ENCODE data around the gene MLH3.
A peak's percentile ranks its signal among the peaks of the same experiment; 100 is the strongest.
"Not testable (repeated sequence)": the region's sequence is repeated elsewhere in the genome, so short reads cannot be mapped to it uniquely, and the experiment has no call there.

Gene MLH3

DNA sequence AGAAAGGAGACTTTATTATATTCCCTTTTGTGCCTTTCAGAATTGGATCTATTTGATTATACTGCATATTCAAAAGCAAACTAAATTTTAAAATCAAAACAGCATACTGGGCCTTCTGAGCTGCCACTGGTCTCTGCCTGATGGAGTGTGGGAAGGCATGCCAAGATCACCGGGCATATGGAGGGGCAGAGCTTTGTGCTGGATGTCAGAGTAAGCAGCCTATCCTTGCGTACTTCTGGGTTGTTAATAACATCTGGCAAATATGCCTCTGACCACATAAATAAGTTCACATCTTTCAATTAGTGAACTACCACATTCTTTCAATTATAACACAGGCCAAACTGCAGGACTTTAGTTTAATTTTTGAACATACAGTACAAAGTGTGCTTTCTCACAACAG, 18.3 kb downstream of the MLH3 start:
- DNase-seq (ENCODE audit: low read depth in 2 of 3, low spot score in 1 of 3) = no peak

DNA sequence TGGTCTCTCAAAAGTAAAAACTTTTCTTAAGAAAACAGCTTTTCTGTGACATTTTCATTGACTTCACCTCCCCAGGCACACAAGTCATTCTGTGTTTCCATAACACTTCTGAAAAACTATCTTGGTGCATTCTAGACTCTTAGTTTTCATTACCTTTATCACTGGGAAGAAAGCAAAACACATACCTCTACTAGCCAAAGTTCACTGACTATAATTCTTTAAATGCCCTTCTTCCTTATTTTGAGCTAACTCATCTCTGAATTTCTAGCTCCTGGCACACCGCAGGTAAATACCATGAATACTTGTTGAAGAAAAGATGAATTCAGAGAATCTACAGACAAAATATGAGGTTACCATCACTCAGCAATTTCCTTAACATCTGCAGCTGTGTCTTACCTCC, 21.1 kb downstream of the MLH3 start:
- no peak for DNase-seq (ENCODE audit: low read depth in 2 of 3, low spot score in 1 of 3)

DNA sequence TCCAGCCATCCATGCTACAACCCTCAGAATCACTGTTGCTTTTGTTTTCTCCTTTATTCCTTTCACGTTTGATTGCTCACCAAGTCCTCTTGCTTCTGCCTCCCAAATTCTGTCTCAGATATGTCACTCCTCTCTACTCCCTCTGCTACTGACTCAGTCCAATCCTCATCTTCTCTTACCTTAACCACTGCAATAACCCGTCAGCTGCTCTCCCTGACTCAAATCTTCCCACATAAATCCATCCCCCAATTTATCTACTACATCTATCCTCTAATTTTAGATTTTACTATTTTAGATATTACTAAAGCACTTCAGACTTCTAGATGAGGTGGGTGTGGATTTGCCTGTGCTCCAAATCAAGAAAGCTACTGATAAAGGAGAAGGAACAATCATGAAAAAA, 25.4 kb downstream of the MLH3 start:
- no peak for DNase-seq (ENCODE audit: low read depth in 2 of 3, low spot score in 1 of 3)

DNA sequence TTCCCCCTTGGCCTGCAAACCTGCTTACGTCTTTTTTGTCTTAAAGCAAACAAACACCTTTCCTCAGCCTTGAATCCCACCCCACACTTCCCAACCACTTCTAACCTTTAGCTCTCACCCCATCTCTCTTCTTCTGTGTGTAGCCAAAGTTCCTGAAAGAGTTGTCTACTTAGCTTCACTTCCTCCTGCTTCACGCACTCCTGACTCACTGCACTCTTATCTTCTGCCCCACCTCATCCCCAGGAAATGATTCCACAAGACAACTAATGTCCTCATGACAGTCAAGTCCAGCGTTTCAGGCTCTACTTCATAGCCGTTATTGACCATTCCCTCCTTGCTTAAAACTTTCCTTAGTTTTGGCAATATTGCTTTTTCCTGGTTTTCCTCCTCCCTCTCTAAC, 26.2 kb downstream of the MLH3 start:
- no peak for DNase-seq (ENCODE audit: low read depth in 2 of 3, low spot score in 1 of 3)

DNA sequence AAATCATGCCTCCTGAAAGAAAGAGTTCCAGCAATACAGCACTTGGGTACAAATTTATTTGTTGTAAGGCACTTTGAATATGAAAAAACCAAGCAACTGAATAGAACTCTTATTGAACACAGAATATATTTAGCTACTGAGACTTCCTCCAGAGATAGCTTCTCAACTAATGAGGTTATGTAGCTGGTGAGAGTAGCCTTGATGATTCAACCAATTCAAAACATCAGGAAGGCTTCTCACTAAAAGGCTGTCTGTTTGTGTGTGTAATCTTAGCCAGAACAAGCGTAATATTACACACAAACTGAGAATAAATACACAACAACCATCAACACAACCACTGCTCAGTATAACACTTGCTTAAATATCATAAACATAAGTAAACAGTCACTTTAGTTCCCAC, 28.2 kb downstream of the MLH3 start:
- DNase-seq (ENCODE audit: low read depth in 2 of 3, low spot score in 1 of 3) = no peak

DNA sequence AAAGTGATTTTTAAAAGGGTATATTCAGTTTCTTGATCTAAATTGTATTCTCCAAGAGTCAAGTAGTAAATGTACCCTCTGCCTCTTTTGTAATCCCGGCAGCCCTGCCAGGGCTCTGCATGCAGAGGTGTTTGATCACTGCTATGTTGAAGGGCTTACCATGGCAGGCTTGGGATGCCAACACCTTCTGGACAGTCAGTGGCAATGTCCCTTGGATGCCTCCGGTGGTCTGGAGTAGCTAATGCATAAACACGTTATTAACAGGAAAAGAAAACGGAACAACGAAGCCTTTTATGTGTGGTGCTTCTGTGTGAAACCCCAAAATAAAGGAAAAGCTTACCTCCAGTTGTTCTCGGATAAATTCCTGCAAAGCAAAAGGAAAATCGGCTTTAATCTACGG, 28.6 kb downstream of the MLH3 start:
- no peak for DNase-seq (ENCODE audit: low read depth in 2 of 3, low spot score in 1 of 3)

DNA sequence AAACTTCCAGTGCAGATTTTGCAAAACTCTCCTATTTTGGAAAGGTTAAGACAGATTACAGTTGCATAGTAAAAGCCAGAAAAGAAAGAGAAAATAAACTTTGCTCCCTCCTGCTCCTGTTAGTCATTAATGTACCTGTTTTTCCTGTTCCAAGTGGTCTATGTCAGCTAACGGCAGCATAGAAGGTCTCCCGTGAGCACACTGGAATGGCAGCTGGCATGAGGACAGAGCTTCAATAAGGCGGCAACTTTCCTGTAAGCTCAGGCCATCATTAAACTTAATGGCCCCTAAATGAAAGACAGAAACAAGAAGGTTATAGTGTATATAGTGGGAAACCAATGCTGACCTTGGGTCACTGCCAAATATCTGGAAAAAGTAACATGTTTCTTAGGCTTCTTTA, 32.6 kb downstream of the MLH3 start:
- DNase-seq (ENCODE audit: low read depth in 2 of 3, low spot score in 1 of 3) = no peak

DNA sequence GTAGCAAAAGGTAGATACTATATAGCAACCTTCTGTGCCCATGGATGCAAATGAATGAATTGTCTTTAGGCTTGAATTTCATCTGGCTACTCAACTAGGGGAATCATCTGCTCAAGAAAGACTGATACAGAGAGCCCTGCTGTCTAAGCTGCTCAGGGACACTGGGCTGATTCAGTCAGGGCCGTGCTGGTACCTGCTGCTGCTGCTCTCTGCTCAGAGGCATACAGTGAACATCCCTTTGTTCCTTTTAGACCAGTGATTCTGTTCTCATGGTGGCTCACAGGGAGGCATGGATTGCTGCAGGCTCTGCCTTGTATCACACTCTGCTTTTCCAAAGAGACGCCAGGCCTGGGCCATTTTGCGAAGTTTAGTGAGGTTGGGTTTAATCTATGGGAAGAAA, 34.5 kb downstream of the MLH3 start:
- DNase-seq (ENCODE audit: low read depth in 2 of 3, low spot score in 1 of 3) = no peak

DNA sequence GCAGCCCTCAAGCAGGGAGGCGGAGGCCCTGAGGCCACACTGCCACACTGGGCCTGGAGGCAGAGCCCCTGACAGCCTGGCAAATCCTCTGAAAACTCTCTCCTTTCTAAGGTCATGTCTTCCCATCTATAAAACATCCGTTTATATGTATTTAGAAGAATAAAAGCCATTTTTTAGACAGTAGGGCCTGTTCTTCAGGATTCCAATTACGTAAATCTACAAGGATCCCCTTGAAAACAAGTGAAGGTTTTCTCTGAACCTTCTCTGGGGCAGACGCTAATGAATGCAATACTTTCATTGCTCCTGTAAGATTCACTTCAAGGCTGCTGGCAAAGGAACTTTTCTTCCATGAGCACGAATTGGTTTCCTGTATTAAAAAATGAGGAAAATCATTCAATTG, 35.8 kb downstream of the MLH3 start:
- DNase-seq (ENCODE audit: low read depth in 2 of 3, low spot score in 1 of 3) = no peak

DNA sequence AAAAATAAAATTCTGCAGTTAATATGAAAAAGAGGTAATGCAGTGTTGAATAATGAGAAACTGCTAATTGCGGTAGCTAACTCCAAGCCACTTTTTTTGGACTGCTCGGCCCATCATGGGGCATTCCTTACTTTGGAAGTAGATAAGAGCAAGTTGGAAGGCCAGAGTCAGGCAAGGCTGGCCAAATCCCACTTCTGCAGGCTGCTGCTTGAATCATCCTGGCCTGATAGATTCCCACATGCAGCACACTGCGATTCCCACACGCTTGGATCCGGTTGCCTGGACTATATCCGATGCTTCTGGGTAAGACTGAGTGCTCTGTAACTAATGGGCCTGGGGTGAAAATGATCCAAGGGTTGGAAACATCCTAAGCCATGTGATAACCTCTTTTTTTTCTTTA, 38.0 kb downstream of the MLH3 start:
- DNase-seq (ENCODE audit: low read depth in 2 of 3, low spot score in 1 of 3) = no peak

DNA sequence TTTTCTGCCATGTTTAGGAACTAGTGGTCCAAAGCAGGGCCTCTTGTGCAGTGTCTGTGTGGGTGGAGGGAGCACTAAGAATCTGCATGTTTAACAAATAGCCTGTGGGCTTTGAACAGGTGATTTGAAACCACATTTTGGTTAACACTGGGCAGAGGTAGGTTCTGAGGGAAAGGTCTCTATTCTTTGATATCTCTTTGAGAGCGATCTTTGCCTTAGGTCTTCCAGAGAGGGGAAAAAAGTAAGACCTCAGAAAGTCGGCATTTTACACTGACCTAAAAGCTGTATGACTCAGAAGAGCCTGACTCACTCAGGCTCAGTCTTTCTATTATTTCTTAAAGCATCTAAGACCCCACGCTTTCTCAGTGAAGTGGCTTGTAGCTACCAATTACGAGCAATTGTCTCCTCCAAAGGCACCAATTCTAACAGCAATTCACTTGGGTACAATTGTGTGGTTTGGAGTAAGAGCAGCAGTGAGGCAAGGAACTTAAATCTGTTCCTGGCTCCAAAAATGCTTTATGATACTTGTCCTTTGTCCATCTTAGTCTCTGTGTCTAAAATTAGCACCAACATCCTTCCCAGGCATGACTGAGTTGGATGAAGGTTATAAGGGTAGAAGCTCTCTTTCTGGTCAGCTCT, 39.8 kb downstream of the MLH3 start:
- peak in 1 of 3 donors; percentile 22 for DNase-seq (ENCODE audit: low read depth in 2 of 3, low spot score in 1 of 3)

DNA sequence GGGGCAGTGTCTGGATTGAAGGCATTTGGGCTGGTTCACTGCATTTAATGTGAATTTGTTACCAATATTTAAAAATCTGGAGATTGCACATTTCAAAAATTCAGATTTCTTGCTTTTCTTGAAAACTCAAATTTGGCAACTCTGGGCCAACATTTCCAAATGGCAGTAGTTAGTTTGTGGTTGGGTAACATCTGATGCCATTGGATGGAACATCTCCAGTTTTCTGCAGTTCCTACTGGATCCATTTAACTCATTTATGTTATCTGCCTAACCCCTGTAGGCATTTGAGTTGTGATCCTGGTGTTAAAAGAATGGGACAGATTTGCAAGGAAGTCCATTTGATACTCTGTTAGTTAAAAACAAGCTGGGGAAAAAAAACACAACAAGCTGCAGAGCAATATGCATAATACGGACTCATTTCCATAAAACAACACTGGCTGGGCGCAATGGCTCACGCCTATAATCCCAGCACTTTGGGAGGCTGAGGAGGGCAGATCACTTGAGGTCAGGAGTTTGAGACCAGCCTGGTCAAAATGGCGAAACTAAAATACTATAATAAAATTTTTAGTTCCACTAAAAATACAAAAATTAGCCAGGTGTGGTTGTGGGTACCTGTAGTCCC, 40.7 kb downstream of the MLH3 start:
- DNase-seq (ENCODE audit: low read depth in 2 of 3, low spot score in 1 of 3) = no peak

DNA sequence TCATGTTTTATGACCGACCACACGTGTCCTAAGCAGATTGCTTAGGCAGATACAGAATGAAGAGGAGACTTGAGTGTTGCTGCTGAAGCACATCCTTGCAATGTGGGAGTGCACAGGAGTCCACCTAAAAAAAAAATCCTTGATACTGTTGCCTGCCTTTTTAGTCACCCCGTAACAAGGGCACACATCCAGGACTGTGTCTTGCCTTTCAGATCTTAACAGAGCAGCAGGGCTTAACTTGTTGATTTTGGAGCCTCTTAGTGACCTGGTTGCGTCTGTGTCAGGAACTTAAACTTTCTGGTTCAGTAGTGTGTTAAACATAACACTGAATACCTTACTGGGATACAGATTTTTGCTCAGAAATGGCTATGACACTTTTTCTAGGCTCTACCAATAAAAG, 42.1 kb downstream of the MLH3 start:
- no peak for DNase-seq (ENCODE audit: low read depth in 2 of 3, low spot score in 1 of 3)

DNA sequence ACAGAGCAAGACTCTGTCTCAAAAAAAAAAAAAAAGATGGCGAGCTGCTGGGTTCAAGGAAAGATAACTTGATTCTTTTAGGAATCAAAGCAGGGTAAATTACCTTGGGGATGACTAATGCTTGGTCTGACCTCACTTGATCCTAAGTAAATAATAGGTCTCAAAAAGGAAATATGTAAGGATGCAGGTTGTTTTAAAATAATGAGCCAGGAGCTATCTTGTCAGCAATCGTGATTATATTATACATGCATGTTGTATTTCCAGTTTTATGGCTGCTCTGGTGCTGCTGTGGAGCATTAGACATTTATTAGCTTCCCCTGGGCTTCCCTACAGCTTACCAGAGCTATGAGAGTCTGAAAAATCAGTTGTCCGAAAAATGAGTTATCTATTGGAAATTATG, 45.9 kb downstream of the MLH3 start:
- no peak for DNase-seq (ENCODE audit: low read depth in 2 of 3, low spot score in 1 of 3)

DNA sequence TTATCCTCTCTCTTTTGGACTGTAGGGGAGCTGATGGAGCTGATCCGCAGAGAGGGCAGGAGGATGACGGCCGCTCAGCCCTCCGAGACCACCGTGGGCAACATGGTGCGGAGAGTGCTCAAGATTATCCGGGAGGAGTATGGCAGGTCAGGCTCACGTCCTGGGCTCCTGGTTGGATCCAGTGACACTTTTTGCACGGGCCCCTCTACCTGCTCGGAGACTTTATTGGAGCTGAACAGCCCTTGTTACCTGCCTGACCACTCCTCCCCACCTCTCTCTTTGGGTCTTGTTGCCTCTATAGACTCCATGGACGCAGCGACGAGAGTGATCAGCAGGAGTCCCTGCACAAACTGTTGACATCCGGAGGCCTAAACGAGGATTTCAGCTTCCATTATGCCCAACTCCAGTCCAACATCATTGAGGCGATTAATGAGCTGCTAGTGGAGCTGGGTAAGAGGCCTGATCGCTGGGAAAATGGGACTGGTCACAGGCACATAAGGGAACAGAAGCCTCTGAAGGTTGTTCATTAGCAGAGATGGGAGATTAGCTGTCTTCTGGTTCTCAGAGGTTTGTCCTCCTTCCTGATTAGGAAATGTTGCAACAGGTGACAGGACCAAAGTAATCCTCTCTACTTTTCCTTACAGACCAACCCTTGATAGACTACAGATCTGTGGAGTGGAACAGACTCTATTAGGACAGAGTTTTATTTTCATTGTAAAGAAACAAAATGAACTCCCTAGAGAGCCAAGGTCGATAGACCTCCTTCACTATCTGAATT, 47.8 kb downstream of the MLH3 start:
- no peak for DNase-seq (ENCODE audit: low read depth in 2 of 3, low spot score in 1 of 3)

DNA sequence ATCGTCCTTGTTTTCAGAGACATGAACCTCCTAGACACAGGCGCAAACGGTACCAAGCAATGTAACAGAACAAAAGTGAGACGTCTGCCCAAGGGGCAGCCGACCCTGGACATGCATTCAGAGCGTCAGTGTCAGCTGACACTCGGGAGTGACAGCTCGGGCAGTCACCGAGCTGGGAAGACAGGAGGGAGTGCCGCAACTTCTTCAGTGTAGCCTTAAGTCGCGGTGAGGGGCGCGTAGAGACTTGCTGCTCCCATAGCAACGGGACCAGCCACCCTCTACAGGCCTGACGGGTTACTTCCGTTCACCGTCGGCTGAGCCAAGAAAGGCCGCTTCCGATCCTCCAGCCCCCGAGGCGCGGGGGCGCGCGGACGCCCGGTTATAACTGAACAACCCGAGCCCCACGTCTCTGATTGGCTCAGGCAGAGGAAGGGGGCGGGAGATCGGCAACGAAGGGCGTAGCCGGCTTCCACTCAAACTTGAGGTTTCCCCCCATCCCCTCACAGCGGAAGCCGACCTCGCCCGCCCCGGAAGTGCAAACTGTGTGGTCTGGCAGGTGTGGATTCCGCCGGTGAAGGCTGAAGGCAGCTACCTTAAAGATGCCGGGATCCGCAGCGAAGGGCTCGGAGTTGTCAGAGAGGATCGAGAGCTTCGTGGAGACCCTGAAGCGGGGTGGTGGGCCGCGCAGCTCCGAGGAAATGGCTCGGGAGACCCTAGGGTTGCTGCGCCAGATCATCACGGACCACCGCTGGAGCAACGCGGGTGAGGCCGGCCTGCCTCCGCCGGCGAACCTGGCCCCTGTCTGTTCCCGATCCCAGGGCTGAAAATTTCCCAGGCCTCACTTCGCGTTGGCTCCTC, 48.6 kb downstream of the MLH3 start, which contains the start of gene EIF2B2:
TSS of gene EIF2B2 (plus strand) at position 530 of the 858 bp plus-strand sequence. CDS start at position 600, 70 bp downstream.
- DNase-seq (ENCODE audit: low read depth in 2 of 3, low spot score in 1 of 3) = peak; percentile 96 to 99 (median 98)

DNA sequence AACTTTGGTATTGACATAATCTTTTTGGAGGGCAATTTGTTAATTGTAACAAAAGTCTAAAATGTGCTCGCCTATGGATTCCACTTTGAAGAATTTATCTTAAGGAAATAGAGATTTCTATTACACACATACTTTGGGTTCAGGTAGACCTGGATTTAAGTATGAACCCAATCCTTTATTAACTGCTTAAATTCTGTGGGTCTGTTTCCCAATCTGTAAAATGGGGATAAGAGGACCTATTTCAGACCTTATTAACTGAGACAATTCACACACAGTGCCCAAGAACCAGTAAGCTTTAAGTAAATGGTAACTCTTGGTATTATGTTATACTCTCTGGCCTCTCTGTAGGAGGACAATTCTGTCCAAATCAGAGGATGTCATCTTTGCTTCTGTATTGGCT, 49.4 kb downstream of the MLH3 start:
- DNase-seq (ENCODE audit: low read depth in 2 of 3, low spot score in 1 of 3) = no peak

DNA sequence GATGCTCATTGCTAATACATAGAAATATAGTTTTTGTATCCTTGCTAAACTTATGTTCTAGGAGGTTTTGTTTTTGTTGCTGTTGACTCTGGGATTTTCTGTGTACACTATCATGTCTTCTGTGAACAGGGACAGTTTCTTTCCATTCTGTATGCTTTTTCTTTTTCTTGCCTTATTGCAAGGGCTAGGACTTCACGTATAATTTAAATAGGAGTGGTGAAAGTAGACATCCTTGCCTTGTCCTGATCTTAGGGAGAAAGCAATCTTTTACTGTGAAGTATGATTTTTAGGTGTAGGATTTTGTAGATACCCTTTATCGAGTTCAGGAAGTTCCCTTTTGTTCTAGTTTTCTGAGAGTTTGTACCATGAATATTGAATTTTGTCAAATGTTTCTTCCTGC, 50.0 kb downstream of the MLH3 start:
- no peak for DNase-seq (ENCODE audit: low read depth in 2 of 3, low spot score in 1 of 3)

DNA sequence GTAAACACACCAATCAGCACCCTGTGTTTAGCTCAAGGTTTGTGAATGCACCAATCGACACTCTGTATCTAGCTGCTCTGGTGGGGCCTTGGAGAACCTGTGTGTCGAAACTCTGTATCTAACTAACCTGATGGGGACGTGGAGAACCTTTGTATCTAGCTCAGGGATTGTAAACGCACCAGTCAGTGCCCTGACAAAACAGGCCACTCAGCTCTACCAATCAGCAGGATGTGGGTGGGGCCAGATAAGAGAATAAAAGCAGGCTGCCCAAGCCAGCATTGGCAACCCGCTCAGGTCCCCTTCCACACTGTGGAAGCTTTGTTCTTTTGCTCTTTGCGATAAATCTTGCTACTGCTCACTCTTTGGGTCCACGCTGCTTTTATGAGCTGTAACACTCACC, 55.5 kb downstream of the MLH3 start:
- DNase-seq (ENCODE audit: low read depth in 2 of 3, low spot score in 1 of 3) = not testable (repeated sequence)

DNA sequence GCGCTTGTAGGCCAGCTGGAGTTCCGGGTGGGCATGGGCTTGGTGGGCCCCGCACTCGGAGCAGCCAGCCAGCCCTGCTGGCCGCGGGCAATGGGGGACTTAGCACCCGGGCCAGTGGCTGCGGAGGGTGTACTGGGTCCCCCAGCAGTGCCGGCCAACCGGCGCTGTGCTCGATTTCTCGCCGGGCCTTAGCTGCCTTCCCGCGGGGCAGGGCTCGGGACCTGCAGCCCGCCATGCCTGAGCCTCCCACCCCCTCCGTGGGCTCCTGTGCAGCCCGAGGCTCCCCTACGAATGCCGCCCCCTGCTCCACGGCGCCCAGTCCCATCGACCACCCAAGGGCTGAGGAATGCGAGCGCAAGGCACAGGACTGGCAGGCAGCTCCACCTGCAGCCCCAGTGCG, 57.1 kb downstream of the MLH3 start:
- DNase-seq (ENCODE audit: low read depth in 2 of 3, low spot score in 1 of 3) = not testable (repeated sequence)

DNA sequence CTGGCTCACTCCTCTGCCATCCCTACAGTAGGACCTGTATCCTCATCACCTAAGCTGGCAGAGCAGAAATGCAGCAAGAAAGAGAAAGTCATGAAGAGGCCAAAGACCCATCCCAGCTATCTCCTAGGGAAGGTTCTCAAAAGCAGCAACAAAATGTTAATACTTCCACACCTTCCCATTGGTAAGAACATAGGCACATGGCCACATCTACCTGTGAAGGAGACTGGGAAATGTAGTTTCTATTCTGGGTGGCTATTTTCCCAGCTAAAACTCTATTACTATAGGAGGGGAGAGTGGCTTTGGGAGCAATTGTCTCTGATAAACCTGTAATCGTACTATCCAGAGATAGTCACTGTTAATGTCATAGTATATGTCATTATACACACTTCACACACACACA, 62.3 kb downstream of the MLH3 start:
- DNase-seq (ENCODE audit: low read depth in 2 of 3, low spot score in 1 of 3) = no peak

DNA sequence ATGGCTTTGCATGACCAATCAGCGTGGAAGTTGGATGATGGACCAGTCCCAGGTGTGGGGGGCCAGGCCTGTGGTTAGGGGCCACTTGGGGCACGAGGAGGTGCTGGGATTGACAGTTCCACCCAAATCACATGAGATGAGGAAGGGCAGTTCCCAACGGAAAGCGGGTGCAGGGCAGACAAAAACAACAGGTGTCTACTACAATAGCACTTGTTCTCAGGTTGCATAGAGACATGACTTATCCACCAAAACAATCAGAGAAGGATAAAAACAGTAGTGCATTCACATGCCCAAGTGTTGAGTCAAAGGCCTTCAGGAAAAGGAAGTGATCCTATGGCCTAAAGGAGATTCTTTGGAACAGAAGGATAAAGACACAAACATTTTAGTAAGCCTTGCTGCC, 63.1 kb downstream of the MLH3 start:
- DNase-seq (ENCODE audit: low read depth in 2 of 3, low spot score in 1 of 3) = no peak
